H9 (cell line): ENCODE data around the gene ZC3H15. TPM values are rescaled to one million over a fixed set of nuclear protein-coding genes. Genes with fewer than 3 reads are reported as not detected.

Experiments used
- DNase-seq: peaks from one replicate; pipeline ENCODE4 v3.0.0-alpha.2; 2017
- H2AFZ ChIP-seq: one replicate; pipeline ENCODE4 v1.6.1; 2013; ENCODE audit warnings: mild to moderate bottlenecking, low read length, control low read depth, moderate library complexity
- H2AK5ac ChIP-seq: 2 replicates; pipeline ENCODE4 v1.6.1; 2013; ENCODE audit warnings: low read length, control low read depth, mixed read lengths; ENCODE audit not compliant: insufficient read length
- H2BK120ac ChIP-seq: one replicate; pipeline ENCODE4 v1.6.1; 2013; ENCODE audit warnings: low read depth, mild to moderate bottlenecking, low read length, control low read depth, inconsistent platforms; ENCODE audit not compliant: poor library complexity, severe bottlenecking
- H2BK12ac ChIP-seq: 2 replicates; pipeline ENCODE4 v1.6.1; 2013; ENCODE audit warnings: low read length, control low read depth, mixed read lengths, low read depth; ENCODE audit not compliant: insufficient read length
- H2BK15ac ChIP-seq: 2 replicates; pipeline ENCODE4 v1.6.1; 2013; ENCODE audit warnings: low read depth, low read length, control low read depth
- H2BK20ac ChIP-seq: one replicate; pipeline ENCODE4 v1.6.1; 2013; ENCODE audit warnings: low read depth, mild to moderate bottlenecking, low read length, control low read depth, inconsistent platforms; ENCODE audit not compliant: poor library complexity, severe bottlenecking
- H2BK5ac ChIP-seq: 2 replicates; pipeline ENCODE4 v1.6.1; 2013; ENCODE audit warnings: low read length, control low read depth, mixed read lengths; ENCODE audit not compliant: insufficient read length
- H3K14ac ChIP-seq: 2 replicates; pipeline ENCODE4 v1.6.1; 2013; ENCODE audit warnings: low read length, control low read depth; ENCODE audit not compliant: insufficient read depth
- H3K18ac ChIP-seq: 2 replicates; pipeline ENCODE4 v1.6.1; 2013; ENCODE audit warnings: low read depth, mild to moderate bottlenecking, mixed read lengths, low read length, control low read depth; ENCODE audit not compliant: insufficient read length
- H3K23ac ChIP-seq: 2 replicates; pipeline ENCODE4 v1.6.1; 2013; ENCODE audit warnings: low read length, control low read depth, mixed read lengths, low read depth; ENCODE audit not compliant: insufficient read length
- H3K23me2 ChIP-seq: 2 replicates; pipeline ENCODE4 v1.6.1; 2013; ENCODE audit warnings: low read depth, mild to moderate bottlenecking, mixed read lengths, low read length, control low read depth; ENCODE audit not compliant: insufficient read length, poor library complexity, severe bottlenecking
- H3K27ac ChIP-seq: 2 replicates; pipeline ENCODE4 v1.5.1; 2013; ENCODE audit warnings: low read length, control low read depth, mixed read lengths, low read depth; ENCODE audit not compliant: insufficient read length
- H3K27me3 ChIP-seq: 2 replicates; pipeline ENCODE4 v1.6.1; 2013; ENCODE audit warnings: low read length, control low read depth, inconsistent platforms; ENCODE audit not compliant: insufficient read depth
- H3K4ac ChIP-seq: 2 replicates; pipeline ENCODE4 v1.6.1; 2013; ENCODE audit warnings: low read depth, mild to moderate bottlenecking, control low read depth, inconsistent platforms, low read length, moderate library complexity
- H3K4me1 ChIP-seq: 2 replicates; pipeline ENCODE4 v1.6.1; 2013; ENCODE audit warnings: low read length, control low read depth, inconsistent platforms; ENCODE audit not compliant: insufficient read depth
- H3K4me2 ChIP-seq: 2 replicates; pipeline ENCODE4 v1.6.1; 2013; ENCODE audit warnings: low read length, control low read depth, mixed read lengths; ENCODE audit not compliant: insufficient read length, insufficient read depth
- H3K56ac ChIP-seq: 2 replicates; pipeline ENCODE4 v1.6.1; 2013; ENCODE audit warnings: low read depth, mild to moderate bottlenecking, mixed read lengths, low read length, control low read depth; ENCODE audit not compliant: insufficient read length
- H3K79me1 ChIP-seq: 2 replicates; pipeline ENCODE4 v1.6.1; 2013; ENCODE audit warnings: low read depth, mild to moderate bottlenecking, moderate library complexity, low read length, control low read depth, inconsistent platforms; ENCODE audit not compliant: insufficient read depth, poor library complexity, severe bottlenecking
- H3K79me2 ChIP-seq: 2 replicates; pipeline ENCODE4 v1.6.1; 2013; ENCODE audit warnings: low read length, control low read depth, inconsistent platforms; ENCODE audit not compliant: insufficient read depth
- H3K9ac ChIP-seq: 2 replicates; pipeline ENCODE4 v1.6.1; 2013; ENCODE audit warnings: low read length, control low read depth, mixed read lengths; ENCODE audit not compliant: insufficient read length; ENCODE audit errors: extremely low read depth
- H3K9me3 ChIP-seq: one replicate; pipeline ENCODE4 v1.6.1; 2013; ENCODE audit warnings: low read depth, low read length, inconsistent platforms; ENCODE audit not compliant: control insufficient read depth
- H3T11ph ChIP-seq: one replicate; pipeline ENCODE4 v1.6.1; 2013; ENCODE audit warnings: mild to moderate bottlenecking, low read length, control low read depth, inconsistent platforms
- H4K20me1 ChIP-seq: one replicate; pipeline ENCODE4 v1.6.1; 2013; ENCODE audit not compliant: control insufficient read depth, insufficient read length, insufficient read depth
- H4K5ac ChIP-seq: 2 replicates; pipeline ENCODE4 v1.6.1; 2013; ENCODE audit warnings: low read depth, mild to moderate bottlenecking, mixed read lengths, low read length, control low read depth; ENCODE audit not compliant: insufficient read length
- H4K8ac ChIP-seq: replicated peaks from 2 replicates; pipeline ENCODE4 v1.6.1; 2013; ENCODE audit warnings: low read length, control low read depth, mixed read lengths, low read depth; ENCODE audit not compliant: insufficient read length
- H4K91ac ChIP-seq: 2 replicates; pipeline ENCODE4 v1.6.1; 2013; ENCODE audit warnings: low read depth, mild to moderate bottlenecking, moderate library complexity, mixed read lengths, low read length, control low read depth; ENCODE audit not compliant: insufficient read length
- H3K27ac Mint-ChIP-seq, 3 experiments: 2 replicates in 2 of 3; 3 replicates in 1 of 3; pipeline ENCODE4 v1.8.0; 2020 to 2021; ENCODE audit warnings: mixed read lengths in 3 of 3, mild to moderate bottlenecking in 1 of 3, moderate library complexity in 1 of 3
- H3K27me3 Mint-ChIP-seq: 2 replicates; pipeline ENCODE4 v1.8.0; 2021; ENCODE audit warnings: low read depth, mild to moderate bottlenecking, moderate library complexity, mixed read lengths
- H3K36me3 Mint-ChIP-seq, 3 experiments: 2 replicates in 2 of 3; 3 replicates in 1 of 3; pipeline ENCODE4 v1.8.0; 2020 to 2021; ENCODE audit warnings: low read depth in 3 of 3, mixed read lengths in 3 of 3; ENCODE audit not compliant: insufficient read depth in 1 of 3
- H3K4me1 Mint-ChIP-seq, 2 experiments: 2 replicates each; pipeline ENCODE4 v1.8.0; 2020; ENCODE audit warnings: mixed read lengths in 2 of 2
- H3K4me3 Mint-ChIP-seq, 2 experiments: 2 replicates in 1 of 2; 3 replicates in 1 of 2; pipeline ENCODE4 v1.8.0; 2020 to 2021; ENCODE audit warnings: mild to moderate bottlenecking in 2 of 2, mixed read lengths in 2 of 2, moderate library complexity in 1 of 2
- H3K9me3 Mint-ChIP-seq, 2 experiments: 2 replicates in 1 of 2; 3 replicates in 1 of 2; pipeline ENCODE4 v1.8.0; 2020; ENCODE audit warnings: mild to moderate bottlenecking in 2 of 2, mixed read lengths in 2 of 2, moderate library complexity in 1 of 2
- WGBS: extraction: QIAGEN DNeasy Blood & Tissue Kit; methylation state at CpG from one replicate; pipeline ENCODE4 v1.1.7; 2013; ENCODE audit warnings: missing lambda C conversion rate, low lambda C conversion rate, mixed read lengths; ENCODE audit not compliant: insufficient read length; ENCODE audit errors: extremely low coverage; 5-methylcytosine and 5-hydroxymethylcytosine counted together
- total RNA-seq: library from RNA; stranded (reverse); gene quantifications from 2 replicates; pipeline ENCODE4 v1.2.1, GENCODE V29; 2021
- TF ChIP-seq, protein P1 (sequence below): fragments of 200-600 bp; sonication (generic); conservative IDR thresholded peaks from 3 replicates; pipeline ENCODE4 v1.8.0; 2021; ENCODE audit warnings: antibody characterized with exemption, mild to moderate bottlenecking

ZC3H15 gene
- total RNA-seq, 1 experiment from 2014 or later: 71.3 TPM

DNA sequence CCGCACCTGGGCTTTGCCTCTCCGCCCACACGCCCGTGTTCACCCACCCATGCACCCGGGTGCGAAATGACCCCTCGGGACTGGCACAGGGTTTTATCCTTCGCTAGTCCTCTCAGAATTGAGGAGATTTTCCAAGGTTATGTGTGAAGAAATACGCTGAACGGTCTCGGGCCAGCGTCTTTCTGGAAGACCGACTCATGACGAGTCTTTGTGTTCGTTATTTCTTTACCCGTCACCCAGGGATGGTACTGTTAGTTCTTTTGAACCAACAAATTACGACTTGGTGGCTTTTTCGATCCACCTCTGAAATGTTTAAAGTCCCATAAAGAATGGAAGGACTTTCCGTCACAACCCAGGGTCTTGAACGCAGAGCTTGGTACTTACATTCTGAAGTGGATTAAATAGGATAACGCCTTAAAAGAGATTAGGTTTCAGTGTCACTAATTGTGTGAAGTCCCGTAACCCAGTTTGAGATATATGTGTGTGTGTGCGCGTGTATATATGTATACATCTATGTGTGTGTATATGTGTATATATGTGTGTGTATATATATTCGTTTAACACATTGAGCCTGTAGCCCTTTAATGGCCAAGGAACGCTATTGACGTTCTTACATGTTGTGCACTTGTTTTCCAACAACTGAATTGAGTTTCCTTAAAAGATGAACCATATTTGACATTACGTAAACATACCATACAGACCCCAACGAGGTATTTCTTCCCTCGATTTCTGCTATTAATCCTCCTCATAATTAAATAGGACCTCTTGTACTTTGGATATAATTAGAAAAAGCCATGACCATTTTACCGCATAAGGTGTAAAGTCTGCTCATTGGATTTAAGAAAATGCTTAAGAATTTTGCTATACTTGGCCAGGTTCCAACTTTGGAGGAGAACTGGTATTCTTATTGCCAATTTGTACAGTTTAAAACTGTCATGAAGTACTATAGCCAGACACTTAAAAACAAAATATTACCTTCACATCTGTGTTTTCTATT is 889 bp downstream of the ZC3H15 start:
- H2AK5ac ChIP-seq: no peak overlapping the region
- no peak overlapping the region for H2AFZ ChIP-seq
- TF ChIP-seq, protein P1, sequence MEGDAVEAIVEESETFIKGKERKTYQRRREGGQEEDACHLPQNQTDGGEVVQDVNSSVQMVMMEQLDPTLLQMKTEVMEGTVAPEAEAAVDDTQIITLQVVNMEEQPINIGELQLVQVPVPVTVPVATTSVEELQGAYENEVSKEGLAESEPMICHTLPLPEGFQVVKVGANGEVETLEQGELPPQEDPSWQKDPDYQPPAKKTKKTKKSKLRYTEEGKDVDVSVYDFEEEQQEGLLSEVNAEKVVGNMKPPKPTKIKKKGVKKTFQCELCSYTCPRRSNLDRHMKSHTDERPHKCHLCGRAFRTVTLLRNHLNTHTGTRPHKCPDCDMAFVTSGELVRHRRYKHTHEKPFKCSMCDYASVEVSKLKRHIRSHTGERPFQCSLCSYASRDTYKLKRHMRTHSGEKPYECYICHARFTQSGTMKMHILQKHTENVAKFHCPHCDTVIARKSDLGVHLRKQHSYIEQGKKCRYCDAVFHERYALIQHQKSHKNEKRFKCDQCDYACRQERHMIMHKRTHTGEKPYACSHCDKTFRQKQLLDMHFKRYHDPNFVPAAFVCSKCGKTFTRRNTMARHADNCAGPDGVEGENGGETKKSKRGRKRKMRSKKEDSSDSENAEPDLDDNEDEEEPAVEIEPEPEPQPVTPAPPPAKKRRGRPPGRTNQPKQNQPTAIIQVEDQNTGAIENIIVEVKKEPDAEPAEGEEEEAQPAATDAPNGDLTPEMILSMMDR: no peak
- no peaks in the 10 kb centered on the region for H3K27me3 Mint-ChIP-seq
- no CpG with 5 or more reads among the region's 31 CpGs for WGBS
- peak overlapping the region; percentile 99 for H3K4me3 Mint-ChIP-seq
- no peak for DNase-seq
- no peak overlapping the region for H3K56ac ChIP-seq
- peak overlapping the region; percentile 37 for H3K18ac ChIP-seq
- peak overlapping the region; percentile 14 for H3K14ac ChIP-seq
- H2BK20ac ChIP-seq: no peak overlapping the region
- peaks cover 8% of the 10 kb centered on the region; the same call in 1 of the 2 replicates for H3K4me1 ChIP-seq
- no peak overlapping the region for H3T11ph ChIP-seq
- no peaks in the 10 kb centered on the region for H4K20me1 ChIP-seq
- peaks cover 44% of the 10 kb centered on the region for H3K79me2 ChIP-seq
- H3K23ac ChIP-seq: no peak overlapping the region
- H2BK12ac ChIP-seq: no peak overlapping the region
- H3K9me3 Mint-ChIP-seq: no peaks in the 10 kb centered on the region; a peak in 1 of 5 replicates
- peak overlapping the region; percentile 65 for H3K4me2 ChIP-seq
- no peaks in the 10 kb centered on the region for H3K79me1 ChIP-seq
- no peak overlapping the region for H2BK15ac ChIP-seq
- no peaks in the 10 kb centered on the region for H3K27me3 ChIP-seq
- peak overlapping the region; percentile 78 for H3K9ac ChIP-seq
- H3K27ac ChIP-seq: peak overlapping the region; percentile 12
- H3K9me3 ChIP-seq: no peaks in the 10 kb centered on the region
- H3K4me1 Mint-ChIP-seq: peaks cover 35 to 37% of the 10 kb centered on the region in 2 experiments
- no peak overlapping the region for H2BK120ac ChIP-seq
- peak overlapping the region; percentile 99 to 100 (median 99) for H3K27ac Mint-ChIP-seq
- H3K36me3 Mint-ChIP-seq: no peaks in the 10 kb centered on the region
- no peak overlapping the region for H2BK5ac ChIP-seq
- no peak overlapping the region for H3K4ac ChIP-seq
- no peak overlapping the region for H4K91ac ChIP-seq
- H4K5ac ChIP-seq: no peak overlapping the region
- no peak overlapping the region for H4K8ac ChIP-seq
- H3K23me2 ChIP-seq: no peaks in the 10 kb centered on the region
